Parathyroid adenoma (tissue), 2 donors: ENCODE data around the gene TRAM2.

Experiments
- H2AFZ ChIP-seq: fragments of 300-600 bp; sonication (generic); one replicate; pipeline ENCODE4 v1.7.0; 2017; ENCODE audit warnings: antibody characterized with exemption, mild to moderate bottlenecking
- H3K27ac ChIP-seq: fragments of 300-600 bp; sonication (generic); one replicate; pipeline ENCODE4 v1.7.0; 2017
- H3K27me3 ChIP-seq: fragments of 300-600 bp; sonication (generic); one replicate; pipeline ENCODE4 v1.7.0; 2017; ENCODE audit warnings: low read length; ENCODE audit not compliant: control insufficient read depth, insufficient read depth
- H3K36me3 ChIP-seq: fragments of 300-600 bp; sonication (generic); one replicate; pipeline ENCODE4 v1.7.0; 2017; ENCODE audit warnings: low read length; ENCODE audit not compliant: control insufficient read depth, insufficient read depth
- H3K4me1 ChIP-seq: fragments of 300-600 bp; sonication (generic); one replicate; pipeline ENCODE4 v1.7.0; 2017; ENCODE audit warnings: control low read depth
- H3K4me2 ChIP-seq: fragments of 300-600 bp; sonication (generic); one replicate; pipeline ENCODE4 v1.7.0; 2017; ENCODE audit warnings: low read length
- H3K4me3 ChIP-seq: fragments of 300-600 bp; sonication (generic); one replicate; pipeline ENCODE4 v1.7.0; 2017; ENCODE audit warnings: low read depth, low read length
- H3K79me2 ChIP-seq: fragments of 300-600 bp; sonication (generic); one replicate; pipeline ENCODE4 v1.7.0; 2017; ENCODE audit warnings: control low read depth
- H3K9ac ChIP-seq: fragments of 300-600 bp; sonication (generic); one replicate; pipeline ENCODE4 v1.7.0; 2017; ENCODE audit warnings: mild to moderate bottlenecking
- H3K9me3 ChIP-seq: fragments of 300-600 bp; sonication (generic); one replicate; pipeline ENCODE4 v1.7.0; 2017; ENCODE audit warnings: low read length; ENCODE audit not compliant: control insufficient read depth
- CTCF ChIP-seq: fragments of 300-600 bp; sonication (generic); IDR thresholded peaks from one replicate; pipeline ENCODE4 v1.7.0; 2017; ENCODE audit warnings: antibody characterized with exemption, mild to moderate bottlenecking
- donor health status: primary hyperparathyroidism.

TRAM2 gene

DNA sequence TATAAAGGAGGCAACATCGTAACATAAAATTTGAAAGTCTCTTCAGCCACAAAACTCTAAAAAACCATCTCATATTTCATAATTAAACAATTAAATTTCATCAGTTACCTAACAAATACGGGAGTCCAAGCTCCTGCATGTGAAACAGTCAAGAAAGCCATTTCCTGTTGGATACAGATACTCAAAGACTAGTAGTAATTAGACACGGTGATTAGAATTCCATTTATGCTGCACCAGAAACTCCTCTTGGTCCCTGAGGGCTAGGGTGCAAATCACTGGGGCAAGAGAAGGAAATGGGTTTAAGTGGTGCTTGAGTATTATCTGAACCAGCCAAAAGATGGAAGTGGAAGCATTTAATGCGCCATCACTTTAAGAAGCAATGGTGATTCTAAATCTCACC, 27.4 kb downstream of the TRAM2 start:
- Histone ChIP-seq H3K4me2 (no peak overlapping the region), H3K79me2 (peaks cover 27% of the 10 kb centered on the region), H3K9ac (no peak overlapping the region), H3K36me3 (no peaks in the 10 kb centered on the region), H3K27ac (no peak overlapping the region), H3K4me1 (peaks cover 6% of the 10 kb centered on the region), H2AFZ (no peak overlapping the region), H3K27me3 (no peaks in the 10 kb centered on the region), H3K4me3 (no peak overlapping the region), H3K9me3 (no peaks in the 10 kb centered on the region)
- no peak for TF ChIP-seq CTCF

DNA sequence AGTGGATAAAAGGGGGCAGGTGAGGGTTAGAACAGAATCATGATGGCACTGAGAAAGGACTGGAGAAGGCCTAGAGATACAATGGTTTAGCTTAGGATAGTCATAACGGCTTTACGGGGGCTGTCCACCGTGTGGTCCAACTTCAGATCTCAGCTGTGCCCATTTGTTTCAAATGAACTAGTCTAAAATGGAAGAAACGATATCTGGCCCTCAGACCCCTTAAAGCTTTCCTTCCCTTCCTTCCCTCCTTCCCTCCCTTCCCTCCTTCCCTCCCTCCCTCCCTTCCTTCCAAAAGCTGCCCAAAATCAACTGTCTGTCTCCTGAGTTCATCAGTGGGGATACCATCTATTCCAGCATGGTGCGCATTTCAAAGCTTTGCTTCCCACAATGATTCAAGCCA, 27.9 kb downstream of the TRAM2 start:
- no peak overlapping the region for H3K27ac ChIP-seq
- peaks cover 6% of the 10 kb centered on the region for H3K4me1 ChIP-seq
- H3K4me3 ChIP-seq, result no peak overlapping the region
- H3K9me3 ChIP-seq, result no peaks in the 10 kb centered on the region
- H3K27me3 ChIP-seq, result no peaks in the 10 kb centered on the region
- no peaks in the 10 kb centered on the region for H3K36me3 ChIP-seq
- no peak overlapping the region for H3K9ac ChIP-seq
- TF ChIP-seq CTCF, result no peak
- H3K79me2 ChIP-seq, result peaks cover 27% of the 10 kb centered on the region
- H2AFZ ChIP-seq, result no peak overlapping the region
- no peak overlapping the region for H3K4me2 ChIP-seq

GRCh38 chr6:52548353-52548713, 28.5 kb downstream of the TRAM2 start:
- no peak overlapping the region for H3K9ac ChIP-seq
- no peaks in the 10 kb centered on the region for H3K9me3 ChIP-seq
- peaks cover 6% of the 10 kb centered on the region for H3K4me1 ChIP-seq
- TF ChIP-seq CTCF, result no peak
- no peak overlapping the region for H2AFZ ChIP-seq
- H3K4me3 ChIP-seq, result no peak overlapping the region
- H3K27me3 ChIP-seq, result no peaks in the 10 kb centered on the region
- peaks cover 27% of the 10 kb centered on the region for H3K79me2 ChIP-seq
- no peak overlapping the region for H3K4me2 ChIP-seq
- no peaks in the 10 kb centered on the region for H3K36me3 ChIP-seq
- H3K27ac ChIP-seq, result no peak overlapping the region

DNA sequence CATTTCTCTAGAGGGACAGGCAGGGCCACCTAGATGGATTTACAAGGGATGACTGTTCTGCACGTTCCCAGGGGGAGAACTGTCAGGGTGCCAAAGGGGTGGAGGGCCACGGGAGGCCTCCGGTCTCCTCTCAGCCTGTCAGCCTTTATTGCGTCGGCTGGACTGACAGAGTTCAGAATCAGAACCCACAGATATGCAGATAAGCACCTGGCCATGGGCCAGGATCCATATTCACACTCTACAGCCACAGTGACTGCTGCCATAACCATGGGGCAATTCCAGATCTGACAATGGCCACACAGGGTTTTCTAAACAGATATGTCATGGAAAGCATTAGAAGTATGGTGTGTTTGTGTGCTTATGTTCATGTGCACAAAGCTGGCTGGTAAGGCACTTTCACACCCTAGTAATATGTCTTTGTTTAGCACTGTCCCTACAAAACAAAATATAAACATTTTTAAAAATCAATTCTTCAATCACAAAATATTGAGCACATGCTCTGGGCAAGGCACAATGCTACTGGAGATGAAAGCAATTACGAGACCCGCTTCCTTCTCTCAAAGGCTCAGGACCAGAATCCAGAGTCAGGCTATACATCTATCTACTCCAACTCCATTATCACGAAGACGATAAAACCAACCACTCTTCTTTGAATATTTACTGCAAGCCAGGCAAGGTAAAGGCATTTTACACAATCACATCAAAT, 29.1 kb downstream of the TRAM2 start:
- Histone ChIP-seq H3K27ac (no peak overlapping the region), H3K4me3 (no peak overlapping the region), H3K79me2 (peaks cover 27% of the 10 kb centered on the region), H3K36me3 (no peaks in the 10 kb centered on the region), H3K9ac (no peak overlapping the region), H3K9me3 (no peaks in the 10 kb centered on the region), H3K27me3 (no peaks in the 10 kb centered on the region), H2AFZ (no peak overlapping the region), H3K4me1 (peaks cover 6% of the 10 kb centered on the region), H3K4me2 (no peak overlapping the region)
- TF ChIP-seq CTCF, result no peak

DNA sequence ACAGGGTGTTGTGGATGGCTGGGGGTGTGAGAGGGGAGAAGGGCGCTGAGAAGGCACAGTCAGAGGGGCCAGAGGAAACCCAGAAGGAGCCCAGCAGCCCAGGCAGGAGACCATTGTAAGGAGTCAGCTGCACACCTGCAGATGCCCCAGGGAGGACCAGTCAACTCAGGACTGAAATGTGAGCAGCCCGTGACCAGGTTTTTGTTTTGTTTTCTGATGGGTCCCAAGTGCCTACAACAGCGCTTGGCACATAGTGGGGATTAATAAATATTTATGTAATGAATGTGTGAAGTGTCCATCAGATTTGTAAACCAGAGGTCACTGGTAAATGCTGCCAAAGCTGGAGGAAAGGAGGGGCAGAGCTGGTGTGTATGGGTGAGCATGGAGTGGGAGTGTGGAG, 30.2 kb downstream of the TRAM2 start:
- Histone ChIP-seq H3K9me3 (no peaks in the 10 kb centered on the region), H3K9ac (no peak overlapping the region), H3K4me2 (no peak overlapping the region), H3K79me2 (peaks cover 27% of the 10 kb centered on the region), H3K27me3 (no peaks in the 10 kb centered on the region), H3K36me3 (no peaks in the 10 kb centered on the region), H3K4me3 (no peak overlapping the region), H3K27ac (no peak overlapping the region), H3K4me1 (peaks cover 6% of the 10 kb centered on the region), H2AFZ (no peak overlapping the region)
- no peak for TF ChIP-seq CTCF
